Neuronal stem cell (in vitro differentiated cells): ENCODE results near the gene KRT85.

Experiments used
- DNase-seq: peaks from one replicate; pipeline ENCODE4 v3.0.0-alpha.2; 2013; ENCODE audit warnings: low spot score
- H2AFZ ChIP-seq: one replicate; pipeline ENCODE4 v1.6.1; 2013; ENCODE audit warnings: mild to moderate bottlenecking, low read length, inconsistent platforms
- H2AK5ac ChIP-seq: 2 replicates; pipeline ENCODE4 v1.6.1; 2013; ENCODE audit warnings: low read depth, mild to moderate bottlenecking, inconsistent platforms, low read length, moderate library complexity, mixed read lengths
- H2BK120ac ChIP-seq: 2 replicates; pipeline ENCODE4 v1.6.1; 2013; ENCODE audit warnings: low read depth, mild to moderate bottlenecking, inconsistent platforms, low read length, moderate library complexity, mixed read lengths
- H2BK12ac ChIP-seq: one replicate; pipeline ENCODE4 v1.6.1; 2013; ENCODE audit warnings: low read length, inconsistent platforms
- H2BK15ac ChIP-seq: 2 replicates; pipeline ENCODE4 v1.6.1; 2013; ENCODE audit warnings: mild to moderate bottlenecking, low read length, inconsistent platforms, mixed read lengths
- H2BK5ac ChIP-seq: one replicate; pipeline ENCODE4 v1.6.1; 2013; ENCODE audit warnings: inconsistent platforms, mild to moderate bottlenecking, low read length, moderate library complexity
- H3K14ac ChIP-seq: one replicate; pipeline ENCODE4 v1.6.1; 2013; ENCODE audit warnings: low read length, inconsistent platforms
- H3K18ac ChIP-seq: 2 replicates; pipeline ENCODE4 v1.6.1; 2013; ENCODE audit warnings: low read length, inconsistent platforms
- H3K23ac ChIP-seq: 2 replicates; pipeline ENCODE4 v1.6.1; 2013; ENCODE audit warnings: low read depth, mild to moderate bottlenecking, mixed read lengths, low read length, inconsistent platforms; ENCODE audit not compliant: poor library complexity
- H3K27ac ChIP-seq: replicated peaks from 3 replicates; pipeline ENCODE4 v1.5.1; 2013; ENCODE audit warnings: low read length, inconsistent platforms
- H3K27me3 ChIP-seq, 3 experiments: 2 replicates each; pipeline ENCODE4 v1.6.1; 2013; ENCODE audit warnings: low read length in 3 of 3, mild to moderate bottlenecking in 2 of 3, inconsistent platforms in 1 of 3, low read depth in 1 of 3, mixed read lengths in 1 of 3, moderate library complexity in 1 of 3; ENCODE audit not compliant: control insufficient read depth in 3 of 3, insufficient read depth in 3 of 3
- H3K36me3 ChIP-seq, 2 donors: replicated peaks in 1 of 2; 2 replicates each; pipeline ENCODE4 v1.6.1; 2013; ENCODE audit warnings: low read length in 2 of 2; ENCODE audit not compliant: control insufficient read depth in 2 of 2, insufficient read depth in 2 of 2
- H3K4ac ChIP-seq: 2 replicates; pipeline ENCODE4 v1.6.1; 2013; ENCODE audit warnings: inconsistent platforms, mild to moderate bottlenecking, low read length, moderate library complexity
- H3K4me1 ChIP-seq, 2 donors: 1 replicate in 1 of 2; 2 replicates in 1 of 2; pipeline ENCODE4 v1.6.1; 2013; ENCODE audit warnings: low read length in 2 of 2, low read depth in 1 of 2; ENCODE audit not compliant: control insufficient read depth in 2 of 2, insufficient read depth in 1 of 2
- H3K4me2 ChIP-seq: one replicate; pipeline ENCODE4 v1.6.1; 2013; ENCODE audit warnings: mild to moderate bottlenecking, low read length, inconsistent platforms; ENCODE audit not compliant: insufficient read depth, poor library complexity, severe bottlenecking
- H3K4me3 ChIP-seq, 2 donors: 2 replicates each; pipeline ENCODE4 v1.5.1; 2013; ENCODE audit warnings: low read length in 2 of 2, mild to moderate bottlenecking in 2 of 2, inconsistent platforms in 1 of 2, moderate library complexity in 1 of 2
- H3K79me1 ChIP-seq: one replicate; pipeline ENCODE4 v1.6.1; 2013; ENCODE audit warnings: low read depth, mild to moderate bottlenecking, inconsistent platforms, low read length, moderate library complexity
- H3K9ac ChIP-seq: one replicate; pipeline ENCODE4 v1.6.1; 2013; ENCODE audit warnings: mild to moderate bottlenecking, low read depth, low read length, inconsistent platforms; ENCODE audit not compliant: poor library complexity
- H3K9me3 ChIP-seq, 2 donors: replicated peaks in 1 of 2; 2 replicates each; pipeline versions ENCODE3 to v1.6.1; 2013; ENCODE audit warnings: low read length in 2 of 2, mild to moderate bottlenecking in 2 of 2, inconsistent platforms in 1 of 2, low read depth in 1 of 2, mixed read lengths in 1 of 2, moderate library complexity in 1 of 2; ENCODE audit not compliant: control insufficient read depth in 2 of 2, insufficient read depth in 1 of 2
- H4K8ac ChIP-seq: one replicate; pipeline ENCODE4 v1.6.1; 2013; ENCODE audit warnings: low read depth, mild to moderate bottlenecking, inconsistent platforms, low read length, moderate library complexity
- H4K91ac ChIP-seq: one replicate; pipeline ENCODE4 v1.6.1; 2013; ENCODE audit warnings: low read length, low read depth, mild to moderate bottlenecking, inconsistent platforms; ENCODE audit not compliant: poor library complexity
- WGBS, 2 donors: extraction: QIAGEN DNeasy Blood & Tissue Kit; methylation state at CpG; one replicate each; pipeline ENCODE4 v1.1.7; 2013; ENCODE audit warnings: missing lambda C conversion rate in 2 of 2, mixed read lengths in 1 of 2; ENCODE audit not compliant: insufficient read length in 2 of 2, insufficient replicate concordance in 1 of 2; ENCODE audit errors: extremely low coverage in 2 of 2; 5-methylcytosine and 5-hydroxymethylcytosine counted together

KRT85 gene

DNA sequence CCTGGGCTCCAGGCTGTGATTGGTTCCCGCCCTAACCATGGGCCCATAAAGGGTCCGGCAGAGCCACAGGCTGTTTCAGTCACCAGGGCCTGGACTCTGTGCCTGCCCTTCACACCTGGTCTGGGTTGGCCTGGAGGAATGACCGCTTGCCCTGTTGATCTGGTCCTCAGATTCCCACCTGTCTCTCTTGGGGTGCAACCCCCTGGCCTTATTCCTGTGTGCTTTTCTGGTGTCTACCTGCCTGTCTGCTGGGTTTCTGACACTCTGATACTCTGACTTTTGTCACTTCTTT lies 43.2 kb downstream of the KRT85 start:
- no peaks in the 10 kb centered on the region for H3K9me3 ChIP-seq
- no peak overlapping the region for H2BK5ac ChIP-seq
- no peak overlapping the region for H2AFZ ChIP-seq
- no peak overlapping the region for H2BK15ac ChIP-seq
- no peak overlapping the region for H3K18ac ChIP-seq
- no peak overlapping the region for H3K4ac ChIP-seq
- H3K27me3 ChIP-seq = peaks cover 0 to 11% (median 0%) of the 10 kb centered on the region in 3 experiments
- no peak overlapping the region for H2BK12ac ChIP-seq
- no peaks in the 10 kb centered on the region for H3K79me1 ChIP-seq
- no peaks in the 10 kb centered on the region for H3K36me3 ChIP-seq
- no peak overlapping the region for H2BK120ac ChIP-seq
- no CpG with 5 or more reads among the region's 3 CpGs for WGBS, 2 donors
- no peak overlapping the region for H3K4me3 ChIP-seq
- no peak overlapping the region for H4K8ac ChIP-seq
- no peak overlapping the region for H4K91ac ChIP-seq
- H3K23ac ChIP-seq = no peak overlapping the region
- no peak for DNase-seq
- H3K4me1 ChIP-seq = peaks cover 0 to 2% of the 10 kb centered on the region in 2 donors
- H3K27ac ChIP-seq = no peak overlapping the region
- H3K14ac ChIP-seq = no peak overlapping the region
- H3K4me2 ChIP-seq = no peak overlapping the region
- H3K9ac ChIP-seq = no peak overlapping the region
- H2AK5ac ChIP-seq = no peak overlapping the region

DNA sequence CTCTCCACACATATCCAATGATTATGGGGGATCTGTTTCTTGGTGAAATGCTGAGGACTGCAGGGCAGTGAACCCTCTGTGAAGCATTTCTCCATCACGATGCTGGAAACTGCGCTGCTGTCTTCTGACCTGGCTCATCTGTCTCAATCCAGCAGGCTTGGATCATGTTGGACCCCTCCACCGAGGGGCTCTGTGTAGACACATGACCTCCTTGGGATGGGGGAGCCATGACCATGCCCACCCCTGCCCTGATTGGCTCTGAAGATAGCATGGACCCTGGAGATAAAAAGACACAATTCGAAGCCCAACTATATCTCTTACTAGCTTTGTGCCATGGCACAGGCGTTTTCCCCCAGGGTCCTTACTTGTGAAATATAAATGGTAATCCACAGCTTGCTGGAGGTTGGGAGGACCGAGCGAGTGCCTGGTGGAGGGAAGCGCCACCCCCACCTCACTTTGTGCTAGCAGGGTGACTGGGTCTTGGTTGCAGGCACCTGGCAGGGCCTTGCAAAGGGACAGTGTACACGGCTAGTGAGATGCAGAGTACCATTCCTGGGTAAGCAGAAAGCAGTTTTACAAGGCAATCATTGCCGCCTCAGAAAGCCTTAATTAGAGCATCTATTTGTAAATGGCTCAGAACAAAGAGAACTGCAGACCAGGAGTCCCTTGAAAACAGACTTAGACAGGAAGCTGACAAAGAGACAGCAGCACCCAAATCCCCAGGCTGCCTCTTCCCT lies 43.7 kb downstream of the KRT85 start:
- DNase-seq = no peak
- no peak overlapping the region for H2BK120ac ChIP-seq

GRCh38 chr12:52323001-52323400 lies 44.3 kb downstream of the KRT85 start:
- Histone ChIP-seq H3K79me1 (no peaks in the 10 kb centered on the region), H3K14ac (no peak overlapping the region), H4K91ac (no peak overlapping the region), H3K4me3 (no peak overlapping the region), H2BK12ac (no peak overlapping the region), H2AFZ (no peak overlapping the region), H3K23ac (no peak overlapping the region), H4K8ac (no peak overlapping the region), H3K27me3 (peaks cover 0 to 11% (median 0%) of the 10 kb centered on the region in 3 experiments), H2BK120ac (no peak overlapping the region), H3K4me2 (no peak overlapping the region), H3K4me1 (peaks cover 0 to 2% of the 10 kb centered on the region in 2 donors), H3K9me3 (no peaks in the 10 kb centered on the region), H3K27ac (no peak overlapping the region), H2AK5ac (peak overlapping the region; percentile 11), H3K18ac (no peak overlapping the region), H2BK15ac (no peak overlapping the region), H3K36me3 (no peaks in the 10 kb centered on the region), H3K9ac (no peak overlapping the region), H3K4ac (no peak overlapping the region), H2BK5ac (no peak overlapping the region)
- WGBS, 2 donors = no CpG with 5 or more reads among the region's 1 CpG
- no peak for DNase-seq

More for the DNA sequence above, 43.7 kb downstream of the KRT85 start:
- Histone ChIP-seq H3K23ac (no peak overlapping the region), H2BK15ac (no peak overlapping the region), H3K9me3 (no peaks in the 10 kb centered on the region), H3K27me3 (peaks cover 0 to 11% (median 0%) of the 10 kb centered on the region in 3 experiments), H3K4me1 (peaks cover 0 to 2% of the 10 kb centered on the region in 2 donors), H2BK12ac (no peak overlapping the region), H2AFZ (no peak overlapping the region), H3K4ac (no peak overlapping the region), H3K79me1 (no peaks in the 10 kb centered on the region), H2AK5ac (peak overlapping the region; percentile 69), H3K18ac (peak overlapping the region; percentile 61), H3K14ac (no peak overlapping the region), H4K91ac (no peak overlapping the region), H3K4me2 (no peak overlapping the region), H3K9ac (no peak overlapping the region), H4K8ac (no peak overlapping the region), H3K4me3 (no peak overlapping the region), H3K36me3 (no peaks in the 10 kb centered on the region), H2BK5ac (no peak overlapping the region), H3K27ac (no peak overlapping the region)
- no CpG with 5 or more reads among the region's 10 CpGs for WGBS, 2 donors

GRCh38 chr12:52322069-52322468 lies 45.2 kb downstream of the KRT85 start:
- no peak overlapping the region for H3K4ac ChIP-seq
- H3K23ac ChIP-seq = no peak overlapping the region
- H3K79me1 ChIP-seq = no peaks in the 10 kb centered on the region
- no peaks in the 10 kb centered on the region for H3K36me3 ChIP-seq
- H3K9me3 ChIP-seq = no peaks in the 10 kb centered on the region
- no peak overlapping the region for H3K4me3 ChIP-seq
- no peak overlapping the region for H3K18ac ChIP-seq
- no peak overlapping the region for H2AFZ ChIP-seq
- no peak overlapping the region for H3K4me2 ChIP-seq
- peak overlapping the region; percentile 23 for H3K14ac ChIP-seq
- no peak overlapping the region for H2AK5ac ChIP-seq
- peaks cover 0 to 2% of the 10 kb centered on the region in 2 donors for H3K4me1 ChIP-seq
- H4K8ac ChIP-seq = no peak overlapping the region
- H2BK120ac ChIP-seq = no peak overlapping the region
- H2BK5ac ChIP-seq = no peak overlapping the region
- no peak overlapping the region for H3K9ac ChIP-seq
- no CpG with 5 or more reads among the region's 1 CpG for WGBS, 2 donors
- H2BK12ac ChIP-seq = no peak overlapping the region
- no peak overlapping the region for H3K27ac ChIP-seq
- no peak for DNase-seq
- H4K91ac ChIP-seq = no peak overlapping the region
- H3K27me3 ChIP-seq = peaks cover 0 to 11% (median 0%) of the 10 kb centered on the region in 3 experiments
- H2BK15ac ChIP-seq = no peak overlapping the region
